ENCODE results near the gene RNASET2. TPM values are rescaled to one million over a fixed set of nuclear protein-coding genes. Genes with fewer than 3 reads are reported as not detected.

Gene RNASET2
- total and polyA plus RNA-seq, 10 of the 15 experiments (the other 5 are each of a cell fraction or from before 2014, with no cell fraction given) = 5.5 to 225 (median 50.2) TPM

DNA sequence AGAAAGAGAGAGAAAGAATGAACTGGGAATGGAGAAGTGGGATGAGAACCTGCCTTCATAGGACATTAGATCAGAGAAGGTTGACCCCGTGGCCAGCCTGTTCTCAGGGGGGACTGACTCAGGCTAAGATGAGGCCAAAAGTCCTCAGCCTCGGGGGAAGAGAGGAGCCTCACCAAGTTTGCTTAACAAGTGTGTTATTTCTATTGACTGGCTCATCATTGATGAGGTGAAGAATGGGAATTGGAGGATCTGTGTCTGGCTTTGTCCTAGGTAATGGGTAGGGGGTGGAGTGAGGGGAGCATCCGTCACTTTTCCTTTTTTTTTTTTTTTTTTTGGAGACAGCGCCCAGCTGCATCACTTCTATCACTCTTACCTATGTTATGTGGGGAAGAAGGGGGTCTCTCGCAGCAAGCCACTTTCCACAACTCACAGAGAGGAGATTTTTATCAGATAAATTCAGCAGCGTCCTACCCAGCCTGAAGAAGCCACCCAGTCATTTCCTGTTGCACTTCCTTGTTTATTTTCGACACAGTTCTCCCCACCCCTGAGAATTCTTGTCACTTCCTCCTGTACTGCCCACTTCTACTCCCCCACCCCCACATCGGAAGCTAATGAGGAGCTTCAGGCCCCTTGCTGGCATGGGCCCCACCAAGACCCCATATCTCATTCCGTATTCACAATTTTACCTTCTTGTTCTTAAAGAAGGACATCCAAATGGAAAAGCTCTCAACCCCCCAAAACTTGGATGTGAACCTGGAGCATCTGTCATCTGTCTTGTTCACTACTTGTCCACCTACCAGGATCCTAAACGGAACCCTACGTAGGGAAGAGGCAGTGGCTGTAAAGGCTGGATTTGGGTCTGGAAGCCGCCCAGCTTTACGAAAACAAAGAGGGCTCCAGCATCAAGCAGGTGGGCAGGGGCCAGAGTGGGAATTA is 2.8 kb upstream of the RNASET2 start (continued):
- TF ChIP-seq, protein P1, sequence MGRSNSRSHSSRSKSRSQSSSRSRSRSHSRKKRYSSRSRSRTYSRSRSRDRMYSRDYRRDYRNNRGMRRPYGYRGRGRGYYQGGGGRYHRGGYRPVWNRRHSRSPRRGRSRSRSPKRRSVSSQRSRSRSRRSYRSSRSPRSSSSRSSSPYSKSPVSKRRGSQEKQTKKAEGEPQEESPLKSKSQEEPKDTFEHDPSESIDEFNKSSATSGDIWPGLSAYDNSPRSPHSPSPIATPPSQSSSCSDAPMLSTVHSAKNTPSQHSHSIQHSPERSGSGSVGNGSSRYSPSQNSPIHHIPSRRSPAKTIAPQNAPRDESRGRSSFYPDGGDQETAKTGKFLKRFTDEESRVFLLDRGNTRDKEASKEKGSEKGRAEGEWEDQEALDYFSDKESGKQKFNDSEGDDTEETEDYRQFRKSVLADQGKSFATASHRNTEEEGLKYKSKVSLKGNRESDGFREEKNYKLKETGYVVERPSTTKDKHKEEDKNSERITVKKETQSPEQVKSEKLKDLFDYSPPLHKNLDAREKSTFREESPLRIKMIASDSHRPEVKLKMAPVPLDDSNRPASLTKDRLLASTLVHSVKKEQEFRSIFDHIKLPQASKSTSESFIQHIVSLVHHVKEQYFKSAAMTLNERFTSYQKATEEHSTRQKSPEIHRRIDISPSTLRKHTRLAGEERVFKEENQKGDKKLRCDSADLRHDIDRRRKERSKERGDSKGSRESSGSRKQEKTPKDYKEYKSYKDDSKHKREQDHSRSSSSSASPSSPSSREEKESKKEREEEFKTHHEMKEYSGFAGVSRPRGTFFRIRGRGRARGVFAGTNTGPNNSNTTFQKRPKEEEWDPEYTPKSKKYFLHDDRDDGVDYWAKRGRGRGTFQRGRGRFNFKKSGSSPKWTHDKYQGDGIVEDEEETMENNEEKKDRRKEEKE (IDR thresholded peaks at IDR 0.05) = no peak
- TF ChIP-seq ZNF217 (IDR thresholded peaks at IDR 0.05) (no peak), ATF7 (IDR thresholded peaks at IDR 0.05; ENCODE audit: low read depth) (no peak; the same call in 1 of the 2 replicates), IRF4 (IDR thresholded peaks at IDR 0.05; ENCODE audit: low read depth, low read length) (no peak), ESRRA (IDR thresholded peaks at IDR 0.05; ENCODE audit: low read length) (no peak), SUPT20H (IDR thresholded peaks at IDR 0.05; ENCODE audit: borderline replicate concordance, control insufficient read depth, low read depth, low read length) (no peak), STAT3 (IDR thresholded peaks at IDR 0.05; ENCODE audit: low read depth, low read length) (no peak), FOS (IDR thresholded peaks at IDR 0.05; ENCODE audit: borderline replicate concordance, extremely low read depth, insufficient read length) (no peak), ZNF687 (IDR thresholded peaks at IDR 0.05) (peak; percentile 55; the same call in 1 of the 2 replicates), RELB (IDR thresholded peaks at IDR 0.05; ENCODE audit: low read depth) (no peak; the same call in 1 of the 2 replicates), MLLT1 (IDR thresholded peaks at IDR 0.05) (0 out of 2 replicates have a peak, but pooled peaks have one; percentile 13), ETV6 (conservative IDR thresholded peaks at IDR 0.05 in 1 of 2, IDR thresholded peaks at IDR 0.05 in 1 of 2; ENCODE audit: borderline replicate concordance in 1 of 2, low read depth in 1 of 2) (peak in 1 of 2 experiments; percentile 93; a peak in 2 of 4 replicates)
- TF ChIP-seq, protein P2, sequence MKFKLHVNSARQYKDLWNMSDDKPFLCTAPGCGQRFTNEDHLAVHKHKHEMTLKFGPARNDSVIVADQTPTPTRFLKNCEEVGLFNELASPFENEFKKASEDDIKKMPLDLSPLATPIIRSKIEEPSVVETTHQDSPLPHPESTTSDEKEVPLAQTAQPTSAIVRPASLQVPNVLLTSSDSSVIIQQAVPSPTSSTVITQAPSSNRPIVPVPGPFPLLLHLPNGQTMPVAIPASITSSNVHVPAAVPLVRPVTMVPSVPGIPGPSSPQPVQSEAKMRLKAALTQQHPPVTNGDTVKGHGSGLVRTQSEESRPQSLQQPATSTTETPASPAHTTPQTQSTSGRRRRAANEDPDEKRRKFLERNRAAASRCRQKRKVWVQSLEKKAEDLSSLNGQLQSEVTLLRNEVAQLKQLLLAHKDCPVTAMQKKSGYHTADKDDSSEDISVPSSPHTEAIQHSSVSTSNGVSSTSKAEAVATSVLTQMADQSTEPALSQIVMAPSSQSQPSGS (IDR thresholded peaks at IDR 0.05; ENCODE audit: low read length) = no peak
- TF ChIP-seq, protein P3, sequence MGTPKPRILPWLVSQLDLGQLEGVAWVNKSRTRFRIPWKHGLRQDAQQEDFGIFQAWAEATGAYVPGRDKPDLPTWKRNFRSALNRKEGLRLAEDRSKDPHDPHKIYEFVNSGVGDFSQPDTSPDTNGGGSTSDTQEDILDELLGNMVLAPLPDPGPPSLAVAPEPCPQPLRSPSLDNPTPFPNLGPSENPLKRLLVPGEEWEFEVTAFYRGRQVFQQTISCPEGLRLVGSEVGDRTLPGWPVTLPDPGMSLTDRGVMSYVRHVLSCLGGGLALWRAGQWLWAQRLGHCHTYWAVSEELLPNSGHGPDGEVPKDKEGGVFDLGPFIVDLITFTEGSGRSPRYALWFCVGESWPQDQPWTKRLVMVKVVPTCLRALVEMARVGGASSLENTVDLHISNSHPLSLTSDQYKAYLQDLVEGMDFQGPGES (IDR thresholded peaks at IDR 0.05) = no peak

Data from GM12878 (cell line).